HL-60 (cell line): ENCODE data around the gene APOO.
A peak's percentile ranks its signal among the peaks of the same experiment; 100 is the strongest.

Source experiments
- DNase-seq, 2 experiments: peaks; one replicate each; pipeline ENCODE4 v3.0.0-alpha.2; 2010 to 2020; ENCODE audit warnings: low read depth in 1 of 2, low spot score in 1 of 2
- H3K27ac ChIP-seq: fragments of 250-450 bp; sonication (Bioruptor Pico); replicated peaks from 2 replicates; pipeline ENCODE4 v1.5.1; 2020; ENCODE audit warnings: mild to moderate bottlenecking, moderate library complexity
- H3K27me3 ChIP-seq: fragments of 250-450 bp; sonication (Bioruptor Pico); 2 replicates; pipeline ENCODE4 v1.5.1; 2021; ENCODE audit warnings: mild to moderate bottlenecking, moderate library complexity; ENCODE audit not compliant: insufficient read depth, poor library complexity, severe bottlenecking
- H3K4me3 ChIP-seq: replicated peaks from 2 replicates; pipeline ENCODE4 v1.5.1; 2011; ENCODE audit warnings: mild to moderate bottlenecking, control low read depth, low read length; ENCODE audit not compliant: insufficient read depth
- GABPA ChIP-seq: IDR thresholded peaks from 2 replicates; pipeline ENCODE4 v1.6.1; 2012; ENCODE audit warnings: low read depth
- POLR2AphosphoS5 ChIP-seq: IDR thresholded peaks from 2 replicates; pipeline ENCODE4 v1.6.1; 2012; ENCODE audit warnings: low read depth
- SPI1 ChIP-seq: IDR thresholded peaks from 2 replicates; pipeline ENCODE4 v1.6.1; 2012; ENCODE audit warnings: low read depth, mild to moderate bottlenecking, borderline replicate concordance
- TF ChIP-seq, protein P1 (sequence below): IDR thresholded peaks from one replicate; pipeline ENCODE4 v1.5.1; 2011; ENCODE audit warnings: low read length, control low read depth, inconsistent platforms; ENCODE audit not compliant: insufficient read depth
- TF ChIP-seq, protein P2 (sequence below): IDR thresholded peaks from 2 replicates; pipeline ENCODE4 v1.6.1; 2012; ENCODE audit warnings: low read depth; ENCODE audit not compliant: insufficient replicate concordance

Gene APOO

DNA sequence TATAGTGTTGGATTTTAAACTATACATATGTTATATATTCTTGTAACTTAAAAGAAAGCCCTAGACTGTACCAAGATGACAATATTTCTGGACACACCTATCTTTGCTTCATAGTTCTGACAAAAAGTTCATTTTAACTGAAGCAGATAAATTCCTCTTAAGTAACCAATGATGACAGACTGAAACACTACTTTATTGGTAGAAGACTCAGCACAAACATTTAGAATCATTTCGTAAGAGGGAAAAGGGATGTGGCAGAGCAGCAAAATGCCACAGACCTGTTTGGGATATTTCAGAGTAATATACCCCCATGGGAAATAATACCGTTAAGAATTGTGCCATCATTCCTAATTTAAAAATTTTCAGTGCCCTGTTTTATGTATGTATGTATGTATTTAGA lies 56.2 kb downstream of the APOO start:
- H3K27ac ChIP-seq, result peak overlapping the region; percentile 39

DNA sequence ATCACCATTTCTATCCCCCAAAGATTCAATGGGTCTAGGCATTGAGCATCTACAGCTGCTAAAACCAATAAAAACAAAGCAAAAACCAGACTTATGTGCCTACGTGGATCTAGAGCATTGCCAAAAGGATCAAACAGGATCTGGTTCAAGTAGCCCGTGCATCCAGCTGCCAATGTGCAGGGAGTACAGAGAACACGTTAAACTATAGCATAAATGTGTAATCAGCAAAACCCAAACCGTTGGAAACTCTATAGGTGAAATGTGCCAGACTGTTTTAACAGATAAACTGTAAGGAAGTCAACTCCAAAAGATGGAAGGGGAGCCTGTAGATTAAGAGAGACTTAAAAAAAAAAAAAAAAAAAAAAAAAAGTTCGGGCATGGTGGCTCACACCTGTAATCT lies 58.5 kb downstream of the APOO start:
- H3K27me3 ChIP-seq, result no peaks in the 10 kb centered on the region
- DNase-seq, result no peak
- TF ChIP-seq GABPA, result no peak
- TF ChIP-seq, protein P1, sequence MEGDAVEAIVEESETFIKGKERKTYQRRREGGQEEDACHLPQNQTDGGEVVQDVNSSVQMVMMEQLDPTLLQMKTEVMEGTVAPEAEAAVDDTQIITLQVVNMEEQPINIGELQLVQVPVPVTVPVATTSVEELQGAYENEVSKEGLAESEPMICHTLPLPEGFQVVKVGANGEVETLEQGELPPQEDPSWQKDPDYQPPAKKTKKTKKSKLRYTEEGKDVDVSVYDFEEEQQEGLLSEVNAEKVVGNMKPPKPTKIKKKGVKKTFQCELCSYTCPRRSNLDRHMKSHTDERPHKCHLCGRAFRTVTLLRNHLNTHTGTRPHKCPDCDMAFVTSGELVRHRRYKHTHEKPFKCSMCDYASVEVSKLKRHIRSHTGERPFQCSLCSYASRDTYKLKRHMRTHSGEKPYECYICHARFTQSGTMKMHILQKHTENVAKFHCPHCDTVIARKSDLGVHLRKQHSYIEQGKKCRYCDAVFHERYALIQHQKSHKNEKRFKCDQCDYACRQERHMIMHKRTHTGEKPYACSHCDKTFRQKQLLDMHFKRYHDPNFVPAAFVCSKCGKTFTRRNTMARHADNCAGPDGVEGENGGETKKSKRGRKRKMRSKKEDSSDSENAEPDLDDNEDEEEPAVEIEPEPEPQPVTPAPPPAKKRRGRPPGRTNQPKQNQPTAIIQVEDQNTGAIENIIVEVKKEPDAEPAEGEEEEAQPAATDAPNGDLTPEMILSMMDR, result no peak
- no peak for TF ChIP-seq SPI1
- TF ChIP-seq, protein P2, sequence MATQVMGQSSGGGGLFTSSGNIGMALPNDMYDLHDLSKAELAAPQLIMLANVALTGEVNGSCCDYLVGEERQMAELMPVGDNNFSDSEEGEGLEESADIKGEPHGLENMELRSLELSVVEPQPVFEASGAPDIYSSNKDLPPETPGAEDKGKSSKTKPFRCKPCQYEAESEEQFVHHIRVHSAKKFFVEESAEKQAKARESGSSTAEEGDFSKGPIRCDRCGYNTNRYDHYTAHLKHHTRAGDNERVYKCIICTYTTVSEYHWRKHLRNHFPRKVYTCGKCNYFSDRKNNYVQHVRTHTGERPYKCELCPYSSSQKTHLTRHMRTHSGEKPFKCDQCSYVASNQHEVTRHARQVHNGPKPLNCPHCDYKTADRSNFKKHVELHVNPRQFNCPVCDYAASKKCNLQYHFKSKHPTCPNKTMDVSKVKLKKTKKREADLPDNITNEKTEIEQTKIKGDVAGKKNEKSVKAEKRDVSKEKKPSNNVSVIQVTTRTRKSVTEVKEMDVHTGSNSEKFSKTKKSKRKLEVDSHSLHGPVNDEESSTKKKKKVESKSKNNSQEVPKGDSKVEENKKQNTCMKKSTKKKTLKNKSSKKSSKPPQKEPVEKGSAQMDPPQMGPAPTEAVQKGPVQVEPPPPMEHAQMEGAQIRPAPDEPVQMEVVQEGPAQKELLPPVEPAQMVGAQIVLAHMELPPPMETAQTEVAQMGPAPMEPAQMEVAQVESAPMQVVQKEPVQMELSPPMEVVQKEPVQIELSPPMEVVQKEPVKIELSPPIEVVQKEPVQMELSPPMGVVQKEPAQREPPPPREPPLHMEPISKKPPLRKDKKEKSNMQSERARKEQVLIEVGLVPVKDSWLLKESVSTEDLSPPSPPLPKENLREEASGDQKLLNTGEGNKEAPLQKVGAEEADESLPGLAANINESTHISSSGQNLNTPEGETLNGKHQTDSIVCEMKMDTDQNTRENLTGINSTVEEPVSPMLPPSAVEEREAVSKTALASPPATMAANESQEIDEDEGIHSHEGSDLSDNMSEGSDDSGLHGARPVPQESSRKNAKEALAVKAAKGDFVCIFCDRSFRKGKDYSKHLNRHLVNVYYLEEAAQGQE, result no peak
- no peak for TF ChIP-seq POLR2AphosphoS5
- H3K4me3 ChIP-seq, result no peak overlapping the region
- H3K27ac ChIP-seq, result no peak overlapping the region

More for the DNA sequence above, 56.2 kb downstream of the APOO start:
- Histone ChIP-seq H3K27me3 (no peaks in the 10 kb centered on the region), H3K4me3 (no peak overlapping the region)
- peak in 1 of 2 experiments; percentile 41 for DNase-seq
- TF ChIP-seq SPI1, result no peak
- no peak for TF ChIP-seq GABPA
- TF ChIP-seq, protein P2, result no peak
- no peak for TF ChIP-seq POLR2AphosphoS5
- TF ChIP-seq, protein P1, result no peak

DNA sequence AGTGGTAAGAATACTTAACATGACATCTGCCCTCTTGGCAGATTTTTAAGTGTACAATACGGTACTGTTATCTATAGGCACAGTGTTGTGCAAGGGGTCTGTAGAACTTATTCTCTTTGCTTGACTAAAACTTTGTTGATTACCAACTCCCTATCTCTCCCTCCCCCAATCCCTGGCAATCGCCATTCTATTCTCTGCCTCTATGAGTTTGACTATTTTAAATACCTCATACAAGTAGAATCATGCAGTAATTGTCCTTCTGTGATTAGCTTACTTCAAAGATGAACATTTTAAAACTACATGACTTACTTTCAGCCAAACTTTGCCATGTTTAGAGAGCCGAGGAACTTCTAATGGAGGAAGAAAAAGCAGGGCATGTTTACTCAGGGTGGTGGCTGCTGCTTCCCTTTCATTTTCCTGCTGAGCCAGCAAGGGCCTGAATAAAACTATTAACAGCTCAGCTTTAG lies 62.4 kb downstream of the APOO start:
- no peak overlapping the region for H3K4me3 ChIP-seq
- no peak for DNase-seq
- no peaks in the 10 kb centered on the region for H3K27me3 ChIP-seq
- H3K27ac ChIP-seq, result peak overlapping the region; percentile 72
- TF ChIP-seq, protein P1, result no peak
- TF ChIP-seq POLR2AphosphoS5 (no peak), GABPA (no peak), SPI1 (no peak)
- TF ChIP-seq, protein P2, result no peak
